ENCODE measurements around the gene PRRX2. TPM values are rescaled to one million over a fixed set of nuclear protein-coding genes. Genes with fewer than 3 reads are reported as not detected.

The PRRX2 gene
- total and polyA plus RNA-seq, 2 experiments from 2014 or later: 5.8 to 8.3 TPM

- Histone ChIP-seq H3K36me3 (ENCODE audit: insufficient read depth) (no peaks in the 10 kb centered on the region), H3K4me1 (ENCODE audit: insufficient read depth) (no peaks in the 10 kb centered on the region), H3F3A (replicated peaks; ENCODE audit: low read depth) (no peaks in the 10 kb centered on the region), H3K79me2 (replicated peaks; ENCODE audit: insufficient read depth) (no peaks in the 10 kb centered on the region), H3K27ac (ENCODE audit: low read depth) (no peak overlapping the region), H2AFZ (no peak overlapping the region), H3K4me3 (no peak overlapping the region), H4K20me1 (replicated peaks; ENCODE audit: insufficient read depth) (no peaks in the 10 kb centered on the region), H3K9me2 (ENCODE audit: insufficient read depth) (no peaks in the 10 kb centered on the region), H3K4me2 (no peak overlapping the region), H3K27me3 (ENCODE audit: insufficient read depth) (no peaks in the 10 kb centered on the region)
- H3K4me3 Mint-ChIP-seq: no peak overlapping the region
- ATAC-seq (no peak), DNase-seq (ENCODE audit: low spot score) (no peak)
- peaks cover 5% of the 10 kb centered on the region for H3K27me3 Mint-ChIP-seq (ENCODE audit: insufficient read depth, low read depth, poor library complexity)
- no peak for TF ChIP-seq JUNB (IDR thresholded peaks at IDR 0.05; ENCODE audit: unreplicated experiment)
- no peak for TF ChIP-seq EZH2 (IDR thresholded peaks at IDR 0.05; ENCODE audit: low read depth, unreplicated experiment)
- TF ChIP-seq ZNF114 (CRISPR knock-in tag; IDR thresholded peaks at IDR 0.05): no peak
- no peak for TF ChIP-seq CTCF (conservative IDR thresholded peaks at IDR 0.05; ENCODE audit: low read depth in 2 of 2)
- no peak for TF ChIP-seq ETS1 (IDR thresholded peaks at IDR 0.05)
- no peak for TF ChIP-seq STAT1 (IDR thresholded peaks at IDR 0.05; ENCODE audit: unreplicated experiment)
- no peak for TF ChIP-seq ZNF462 (CRISPR knock-in tag; IDR thresholded peaks at IDR 0.05)
- TF ChIP-seq NANOG (IDR thresholded peaks at IDR 0.05; ENCODE audit: borderline replicate concordance): no peak
- TF ChIP-seq POLR2AphosphoS5 (IDR thresholded peaks at IDR 0.05; ENCODE audit: low read depth): no peak
- no peak for TF ChIP-seq ZNF331 (CRISPR knock-in tag; IDR thresholded peaks at IDR 0.05; ENCODE audit: low read depth)
- TF ChIP-seq EZH2phosphoT487 (IDR thresholded peaks at IDR 0.05; ENCODE audit: unreplicated experiment): no peak
- TF ChIP-seq CREB1 (CRISPR knock-in tag; IDR thresholded peaks at IDR 0.05; ENCODE audit: low read depth): no peak
- peaks cover 6% of the 10 kb centered on the region; the same call in 2 of the 3 replicates for H3K4me1 Mint-ChIP-seq
- H3K9me3 Mint-ChIP-seq: no peaks in the 10 kb centered on the region
- no peak overlapping the region for H3K27ac Mint-ChIP-seq
- no peaks in the 10 kb centered on the region for H3K36me3 Mint-ChIP-seq (ENCODE audit: low read depth)
Measured at GRCh38 chr9:129765764-129766317, 100.4 kb downstream of the PRRX2 start.

Measured in GM23338 (cell line).